Mucosa of descending colon (tissue), 3 donors: ENCODE measurements around the gene MIDN. TPM values are rescaled to one million over a fixed set of nuclear protein-coding genes. Genes with fewer than 3 reads are reported as not detected.

ENCODE experiments used
- ATAC-seq: fragments of 200-7000 bp; cut with Tn5 transposase; one replicate; pipeline ENCODE4 v1.9.1; 2020; ENCODE audit warnings: mild to moderate bottlenecking, moderate library complexity
- DNase-seq, 3 donors: peaks; one replicate each; pipeline ENCODE4 v3.0.0-alpha.2; 2020
- H3K36me3 ChIP-seq: fragments of 200-600 bp; one replicate; pipeline ENCODE4 v1.8.0; 2021; ENCODE audit warnings: low read depth, mild to moderate bottlenecking
- H3K4me1 ChIP-seq: fragments of 200-600 bp; one replicate; pipeline ENCODE4 v1.8.0; 2021; ENCODE audit warnings: low read depth, mild to moderate bottlenecking
- H3K4me3 ChIP-seq: fragments of 200-600 bp; one replicate; pipeline ENCODE4 v1.8.0; 2021; ENCODE audit warnings: mild to moderate bottlenecking
- H3K9me3 ChIP-seq: fragments of 200-600 bp; one replicate; pipeline ENCODE4 v1.8.0; 2021; ENCODE audit warnings: mild to moderate bottlenecking
- CTCF ChIP-seq: fragments of 200-600 bp; IDR thresholded peaks from one replicate; pipeline ENCODE4 v1.8.0; 2022; ENCODE audit warnings: antibody characterized with exemption, mild to moderate bottlenecking
- intact Hi-C, 2 donors: fragments of 100-400 bp; cut with DNase I in 1 of 2; cut with micrococcal nuclease in 1 of 2; formaldehyde crosslinking; loops; one replicate each; pipeline versions ENCODE4 v1.11.0 to v1.11.1; 2022; cut with DNase I, micrococcal nuclease
- total RNA-seq, 3 donors: library from RNA; stranded (reverse); fragmentation: NEBNext Ultra II Directional in 2 of 3; extraction: Animal tissue kit (Norgen Biotek cat#: 25700) in 2 of 3; gene quantifications; one replicate each; pipeline versions ENCODE4 v1.2.1 to v1.2.4, GENCODE V29; 2021 to 2023
- donor health status: DM: no; HTN: no; CAD: no; lungs with moderate emphysema.
- donor health status: DM: no; HTN: no; CAD: no.
- donor health status: DM: no; HTN: yes; CAD: no.

Gene MIDN
- total RNA-seq, 3 donors from 2014 or later, result 136 to 251 (median 213) TPM

DNA sequence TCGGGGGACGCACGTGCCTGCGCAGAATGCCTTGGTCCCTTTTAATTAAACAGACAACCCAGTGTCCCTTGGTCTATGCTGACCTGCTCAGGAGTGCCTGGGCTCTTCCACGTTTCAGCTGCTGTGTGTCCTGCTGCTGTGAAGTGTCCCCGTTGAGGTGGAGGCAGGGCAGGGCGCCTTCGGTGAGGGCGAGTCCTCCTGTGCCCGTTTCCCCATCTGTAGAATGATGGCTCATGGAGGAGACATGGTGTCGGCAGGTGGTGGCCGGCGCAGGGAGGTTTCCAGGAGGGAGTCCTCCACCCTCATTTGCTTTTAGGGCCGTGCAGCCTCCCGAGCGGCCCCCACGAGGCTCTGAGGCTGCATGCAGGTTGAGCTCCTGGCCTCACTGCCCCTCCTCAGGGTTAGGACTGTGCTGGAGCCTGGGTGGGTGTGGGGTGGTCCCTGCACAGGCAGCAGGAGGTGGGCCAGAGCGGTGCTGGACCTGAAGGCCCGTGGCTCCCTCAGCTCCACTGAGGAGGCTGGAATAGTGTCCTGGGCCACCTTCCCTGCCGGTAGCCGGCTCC lies 34.0 kb upstream of the MIDN start:
- intact Hi-C loops, result no loop called here
- H3K4me3 ChIP-seq, result no peak overlapping the region
- no peak for TF ChIP-seq CTCF
- no peak for ATAC-seq
- no peaks in the 10 kb centered on the region for H3K9me3 ChIP-seq
- peaks cover 49% of the 10 kb centered on the region for H3K4me1 ChIP-seq
- H3K36me3 ChIP-seq, result no peaks in the 10 kb centered on the region
- no peak for DNase-seq

GRCh38 chr19:1214862-1215731 lies 33.3 kb upstream of the MIDN start:
- Histone ChIP-seq H3K4me3 (no peak overlapping the region), H3K4me1 (peaks cover 43% of the 10 kb centered on the region), H3K9me3 (no peaks in the 10 kb centered on the region), H3K36me3 (no peaks in the 10 kb centered on the region)
- DNase-seq (no peak), ATAC-seq (no peak)
- intact Hi-C loops, result no loop called here
- no peak for TF ChIP-seq CTCF

DNA sequence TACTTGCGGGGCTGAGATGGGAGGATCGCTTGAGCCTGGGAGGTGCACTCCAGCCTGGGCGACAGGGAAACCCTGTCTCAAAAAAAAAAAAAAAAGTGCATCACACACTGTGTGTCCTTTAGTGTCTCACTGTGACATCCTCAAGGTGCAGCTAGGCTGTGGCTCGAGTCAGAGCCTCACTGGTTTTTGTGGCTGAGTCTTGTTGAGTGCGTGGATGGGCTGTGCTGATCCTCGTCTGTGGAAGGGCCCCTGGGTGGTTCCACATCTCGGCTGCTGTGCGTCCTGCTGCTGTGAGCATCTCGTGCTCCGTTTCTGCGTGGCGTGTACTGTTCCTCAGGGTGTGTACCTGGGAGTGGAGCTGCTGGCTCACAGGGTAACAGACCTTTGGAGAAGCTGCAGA lies 31.6 kb upstream of the MIDN start:
- no peaks in the 10 kb centered on the region for H3K36me3 ChIP-seq

DNA sequence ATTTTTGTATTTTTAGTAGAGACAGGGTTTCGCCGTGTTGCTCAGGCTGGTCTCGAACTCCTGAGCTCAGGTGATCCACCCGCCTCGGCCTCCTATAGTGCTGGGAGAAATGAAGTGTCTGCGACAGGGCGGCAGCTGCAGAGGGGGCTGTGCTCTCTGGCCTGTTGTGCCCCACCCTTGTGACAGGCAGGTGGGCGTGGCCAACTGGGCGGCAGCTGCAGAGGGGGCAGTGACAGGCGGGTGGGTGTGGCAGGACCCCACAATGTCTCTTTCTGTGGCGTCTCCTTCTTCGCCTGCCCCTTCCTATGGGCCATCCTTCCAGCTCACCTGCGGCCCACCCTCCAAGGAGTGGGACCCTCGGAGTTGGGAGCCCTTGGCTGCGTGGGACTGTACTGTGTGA lies 31.0 kb upstream of the MIDN start:
- DNase-seq, result no peak
- no peaks in the 10 kb centered on the region for H3K9me3 ChIP-seq
- no peak for ATAC-seq
- H3K4me1 ChIP-seq, result peaks cover 26% of the 10 kb centered on the region
- intact Hi-C loops, result no loop called here
- H3K4me3 ChIP-seq, result no peak overlapping the region
- TF ChIP-seq CTCF, result no peak
- no peaks in the 10 kb centered on the region for H3K36me3 ChIP-seq

More for the DNA sequence above, 31.6 kb upstream of the MIDN start:
- Histone ChIP-seq H3K4me3 (no peak overlapping the region), H3K9me3 (no peaks in the 10 kb centered on the region), H3K4me1 (peaks cover 26% of the 10 kb centered on the region)
- intact Hi-C loops, result no loop called here
- no peak for ATAC-seq
- TF ChIP-seq CTCF, result no peak
- DNase-seq, result no peak

DNA sequence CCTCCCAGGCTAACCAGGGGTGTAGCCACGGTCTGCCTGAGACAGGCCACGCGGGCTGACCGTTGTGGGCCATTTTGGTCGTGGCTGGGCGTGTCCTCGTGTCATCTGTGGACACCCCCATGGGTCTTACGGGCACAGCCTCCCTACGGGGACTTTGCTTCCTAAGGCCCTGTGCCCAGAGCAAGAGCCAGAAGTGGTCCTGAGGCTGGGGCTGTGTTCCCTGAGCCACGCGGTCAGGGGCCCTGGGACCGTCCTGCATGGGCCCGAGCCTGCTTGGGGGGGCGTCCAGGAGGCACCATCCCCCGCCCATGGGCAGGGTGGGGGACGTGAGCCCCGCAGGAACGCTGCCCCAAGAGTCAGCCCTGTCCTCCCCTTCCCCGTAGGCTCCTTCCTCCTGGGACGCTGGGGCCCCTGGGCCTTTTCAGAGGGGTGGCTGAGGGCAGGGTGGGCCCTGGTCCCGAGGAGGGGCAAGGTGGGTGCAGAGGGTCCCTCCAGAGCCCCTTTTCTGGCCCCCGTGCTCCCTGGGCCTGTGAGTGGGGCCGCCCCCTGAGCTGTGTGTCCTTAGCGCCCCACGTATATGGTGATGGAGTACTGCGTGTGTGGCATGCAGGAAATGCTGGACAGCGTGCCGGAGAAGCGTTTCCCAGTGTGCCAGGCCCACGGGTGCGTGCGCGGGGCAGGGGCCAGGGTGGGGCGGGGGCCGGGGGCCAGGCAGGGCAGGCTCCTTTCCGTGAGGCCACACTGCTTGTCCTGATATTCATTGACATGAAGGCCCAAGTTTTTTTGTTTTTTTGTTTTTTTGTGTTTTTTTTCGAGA lies 29.4 kb upstream of the MIDN start:
- DNase-seq (no peak), ATAC-seq (no peak)
- intact Hi-C loops, result no loop called here
- no peak for TF ChIP-seq CTCF
- H3K36me3 ChIP-seq, result no peaks in the 10 kb centered on the region
- no peak overlapping the region for H3K4me3 ChIP-seq
- peaks cover 16% of the 10 kb centered on the region for H3K4me1 ChIP-seq
- H3K9me3 ChIP-seq, result no peaks in the 10 kb centered on the region
